ENCODE data around the gene GLS2. TPM values are rescaled to one million over a fixed set of nuclear protein-coding genes. Genes with fewer than 3 reads are reported as not detected.

GLS2 gene
- total RNA-seq, 1 experiment from 2014 or later = 4.8 TPM

GRCh38 chr12:56529656-56530055 is 41.7 kb upstream of the GLS2 start:
- CTCF ChIA-PET = interaction anchor here (0.6 to 2.1 kb wide), 8 partner anchors 9 to 1595 kb away, joined by 3 to 12 read pairs (median 4); partner anchors contain the start of gene SMARCC2
- no peaks in the 10 kb centered on the region for H3K9me3 Mint-ChIP-seq (ENCODE audit: unreplicated experiment)
- H3K4me1 Mint-ChIP-seq (ENCODE audit: insufficient read depth, unreplicated experiment) = peaks cover 43% of the 10 kb centered on the region
- BruUV-seq (replicated peaks) = no TSS peak
- POLR2A ChIA-PET = interaction anchor here (0.6 to 3.2 kb wide), 7 partner anchors 8 to 1215 kb away, joined by 3 to 17 read pairs (median 5); partner anchors contain the start of genes RBMS2 and TSPAN31
- intact Hi-C loops (cut with micrococcal nuclease) = no loop called here
- H3K27ac Mint-ChIP-seq (ENCODE audit: low read depth, unreplicated experiment) = peak overlapping the region; percentile 96
- peak overlapping the region; percentile 42 for H3K4me3 Mint-ChIP-seq (ENCODE audit: unreplicated experiment)
- no peaks in the 10 kb centered on the region for H3K27me3 Mint-ChIP-seq (ENCODE audit: insufficient read depth, unreplicated experiment)
- DNase-seq (ENCODE audit: unreplicated experiment) = peak; percentile 81
- peaks cover 4% of the 10 kb centered on the region for H3K36me3 Mint-ChIP-seq (ENCODE audit: insufficient read depth, unreplicated experiment)
- no peak for TF ChIP-seq CTCF (IDR thresholded peaks at IDR 0.05; ENCODE audit: unreplicated experiment)

GRCh38 chr12:56528846-56529245 is 40.9 kb upstream of the GLS2 start:
- intact Hi-C loops (cut with micrococcal nuclease) = no loop called here
- Mint-ChIP-seq H3K4me1 (ENCODE audit: insufficient read depth, unreplicated experiment) (peaks cover 49% of the 10 kb centered on the region), H3K27ac (ENCODE audit: low read depth, unreplicated experiment) (peak overlapping the region; percentile 96), H3K36me3 (ENCODE audit: insufficient read depth, unreplicated experiment) (peaks cover under 1% of the 10 kb centered on the region), H3K4me3 (ENCODE audit: unreplicated experiment) (no peak overlapping the region), H3K27me3 (ENCODE audit: insufficient read depth, unreplicated experiment) (no peaks in the 10 kb centered on the region), H3K9me3 (ENCODE audit: unreplicated experiment) (no peaks in the 10 kb centered on the region)
- ChIA-PET CTCF (interaction anchor here (0.7 to 1.0 kb wide), 3 partner anchors 11 to 65 kb away, joined by 3 read pairs; no protein-coding TSS in a partner anchor), POLR2A (interaction anchor here (0.6 to 1.6 kb wide), 8 partner anchors 8 to 178 kb away, joined by 3 to 7 read pairs (median 4); partner anchors contain the start of gene RBMS2)
- DNase-seq (ENCODE audit: unreplicated experiment) = no peak
- BruUV-seq (replicated peaks) = no TSS peak
- TF ChIP-seq CTCF (IDR thresholded peaks at IDR 0.05; ENCODE audit: unreplicated experiment) = no peak

DNA sequence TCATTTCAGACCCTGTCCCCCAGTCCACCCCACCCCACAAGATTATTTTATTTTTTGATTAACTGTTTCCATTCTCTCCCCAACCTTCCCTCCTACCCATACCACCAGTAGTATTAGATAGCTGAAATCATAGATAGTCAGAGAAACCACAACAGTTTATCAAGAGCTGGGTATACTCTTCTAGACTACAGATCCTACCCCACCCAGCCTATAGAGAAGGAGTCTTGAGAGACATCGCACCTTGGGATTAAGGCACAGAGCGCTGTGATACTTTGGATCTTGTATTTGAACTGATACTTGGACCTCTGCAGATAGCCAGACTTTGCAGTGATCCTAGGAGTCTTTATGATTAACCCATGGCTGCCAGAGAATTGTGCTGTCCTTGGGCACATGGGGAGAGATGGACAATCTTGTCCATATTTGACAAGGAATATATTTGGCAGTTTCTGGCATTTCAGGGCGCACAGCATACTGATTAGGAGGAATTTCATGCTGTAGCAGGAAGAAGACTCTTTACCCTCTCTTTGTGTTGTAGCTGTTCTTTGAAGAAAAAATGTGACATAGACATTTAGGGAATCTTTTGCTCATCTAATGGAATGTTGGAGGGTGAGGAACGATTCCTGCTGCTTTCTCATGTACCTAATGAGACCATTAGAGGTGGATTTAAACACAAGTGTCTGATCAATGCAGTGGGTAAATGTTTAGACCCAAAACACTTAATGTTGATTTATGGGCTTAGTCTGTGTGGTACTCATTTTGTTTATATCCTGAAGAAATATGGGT is 34.6 kb upstream of the GLS2 start:
- ChIA-PET POLR2A (interaction anchor here (0.5 to 5.7 kb wide), 26 partner anchors 9 to 565 kb away, joined by 3 to 83 read pairs (median 4); partner anchors contain the start of genes ATP5F1B, BAZ2A, GLS2 and STAT2), CTCF (interaction anchor here (0.6 to 2.6 kb wide), 11 partner anchors 9 to 1067 kb away, joined by 3 to 14 read pairs (median 4); no protein-coding TSS in a partner anchor)
- Mint-ChIP-seq H3K4me1 (ENCODE audit: insufficient read depth, unreplicated experiment) (peaks cover 39% of the 10 kb centered on the region), H3K9me3 (ENCODE audit: unreplicated experiment) (no peaks in the 10 kb centered on the region), H3K36me3 (ENCODE audit: insufficient read depth, unreplicated experiment) (no peaks in the 10 kb centered on the region), H3K27ac (ENCODE audit: low read depth, unreplicated experiment) (peak overlapping the region; percentile 91), H3K27me3 (ENCODE audit: insufficient read depth, unreplicated experiment) (no peaks in the 10 kb centered on the region), H3K4me3 (ENCODE audit: unreplicated experiment) (peak overlapping the region; percentile 74)
- no peak for TF ChIP-seq CTCF (IDR thresholded peaks at IDR 0.05; ENCODE audit: unreplicated experiment)
- TSS peak; percentile 61 for BruUV-seq (replicated peaks)
- peak; percentile 48 for DNase-seq (ENCODE audit: unreplicated experiment)
- intact Hi-C loops (cut with micrococcal nuclease) = no loop called here

Measured in MCF 10A (cell line).